ENCODE results near the gene ARRB2. TPM values are rescaled to one million over a fixed set of nuclear protein-coding genes. Genes with fewer than 3 reads are reported as not detected.
A peak's percentile ranks its signal among the peaks of the same experiment; 100 is the strongest.

The ARRB2 gene
- total RNA-seq, 2 experiments from 2014 or later, result 210 to 220 TPM

GRCh38 chr17:4720787-4721186 lies 10.4 kb downstream of the ARRB2 start:
- Mint-ChIP-seq H3K4me3 (no peak overlapping the region), H3K36me3 (ENCODE audit: low read depth) (peaks cover 59% of the 10 kb centered on the region), H3K4me1 (ENCODE audit: low read depth) (peaks cover 10% of the 10 kb centered on the region), H3K9me3 (no peaks in the 10 kb centered on the region), H3K27ac (peak overlapping the region; percentile 42), H3K27me3 (no peaks in the 10 kb centered on the region)
- intact Hi-C loops (cut with DNase I, micrococcal nuclease), result no loop called here
- ChIA-PET CTCF (no interaction called here), POLR2A (interaction anchor here (1.0 to 1.8 kb wide), 3 partner anchors 9 to 16 kb away, joined by 3 to 12 read pairs (median 4); partner anchors contain the start of genes ARRB2, MED11 and PELP1)
- no peak for ATAC-seq (ENCODE audit: poor library complexity)
- H3K4me3 ChIP-seq (ENCODE audit: low read length), result no peak overlapping the region
- DNase-seq, result no peak
- TF ChIP-seq, protein P1, sequence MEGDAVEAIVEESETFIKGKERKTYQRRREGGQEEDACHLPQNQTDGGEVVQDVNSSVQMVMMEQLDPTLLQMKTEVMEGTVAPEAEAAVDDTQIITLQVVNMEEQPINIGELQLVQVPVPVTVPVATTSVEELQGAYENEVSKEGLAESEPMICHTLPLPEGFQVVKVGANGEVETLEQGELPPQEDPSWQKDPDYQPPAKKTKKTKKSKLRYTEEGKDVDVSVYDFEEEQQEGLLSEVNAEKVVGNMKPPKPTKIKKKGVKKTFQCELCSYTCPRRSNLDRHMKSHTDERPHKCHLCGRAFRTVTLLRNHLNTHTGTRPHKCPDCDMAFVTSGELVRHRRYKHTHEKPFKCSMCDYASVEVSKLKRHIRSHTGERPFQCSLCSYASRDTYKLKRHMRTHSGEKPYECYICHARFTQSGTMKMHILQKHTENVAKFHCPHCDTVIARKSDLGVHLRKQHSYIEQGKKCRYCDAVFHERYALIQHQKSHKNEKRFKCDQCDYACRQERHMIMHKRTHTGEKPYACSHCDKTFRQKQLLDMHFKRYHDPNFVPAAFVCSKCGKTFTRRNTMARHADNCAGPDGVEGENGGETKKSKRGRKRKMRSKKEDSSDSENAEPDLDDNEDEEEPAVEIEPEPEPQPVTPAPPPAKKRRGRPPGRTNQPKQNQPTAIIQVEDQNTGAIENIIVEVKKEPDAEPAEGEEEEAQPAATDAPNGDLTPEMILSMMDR (IDR thresholded peaks at IDR 0.05), result no peak
- no peak overlapping the region for H3K27ac ChIP-seq (ENCODE audit: low read depth in 1 of 2, low read length in 2 of 2)
- peaks cover 25% of the 10 kb centered on the region for H3K4me1 ChIP-seq (ENCODE audit: insufficient read depth, low read length)
- peaks cover 56% of the 10 kb centered on the region for H3K36me3 ChIP-seq (ENCODE audit: insufficient read depth, low read length)
- H3K9me3 ChIP-seq (ENCODE audit: control insufficient read depth in 1 of 2, insufficient read depth in 1 of 2, low read length in 2 of 2), result no peaks in the 10 kb centered on the region
- H3K27me3 ChIP-seq (ENCODE audit: control insufficient read depth in 1 of 2, insufficient read depth in 2 of 2, low read length in 2 of 2), result no peaks in the 10 kb centered on the region

DNA sequence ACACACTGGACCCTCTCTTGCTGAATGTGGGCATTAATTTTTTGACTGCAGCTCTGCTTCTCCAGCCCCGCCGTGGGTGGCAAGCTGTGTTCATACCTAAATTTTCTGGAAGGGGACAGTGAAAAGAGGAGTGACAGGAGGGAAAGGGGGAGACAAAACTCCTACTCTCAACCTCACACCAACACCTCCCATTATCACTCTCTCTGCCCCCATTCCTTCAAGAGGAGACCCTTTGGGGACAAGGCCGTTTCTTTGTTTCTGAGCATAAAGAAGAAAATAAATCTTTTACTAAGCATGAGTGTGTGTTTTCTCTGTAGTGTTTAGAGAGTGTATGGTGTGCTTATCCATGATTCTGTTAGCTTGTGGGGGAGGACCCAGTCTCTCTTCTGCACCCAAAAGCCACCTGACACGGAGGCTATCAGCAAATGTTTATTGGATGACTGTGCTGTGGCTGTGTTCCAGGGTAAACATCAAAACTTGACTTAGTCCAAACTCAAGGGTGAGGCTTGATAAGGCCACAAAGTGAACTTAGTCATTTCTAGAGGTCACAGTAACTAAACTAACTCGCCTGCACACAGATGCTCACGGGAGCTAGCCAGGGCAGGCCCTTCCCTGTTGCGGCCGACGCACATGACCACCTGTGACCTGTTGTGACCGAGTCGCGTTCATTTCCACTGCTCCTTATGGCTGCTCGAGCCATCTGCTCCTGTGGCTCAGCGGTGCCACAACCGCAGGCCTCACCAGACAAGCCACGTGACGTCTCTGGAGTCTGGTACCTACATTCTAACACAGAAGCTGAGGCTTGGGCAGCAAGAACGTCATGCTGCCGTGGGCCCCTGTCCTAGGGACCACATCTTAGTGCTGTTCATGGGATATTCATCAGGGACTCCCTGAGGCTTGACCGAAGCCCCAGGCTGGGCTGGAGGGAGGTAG lies 11.0 kb downstream of the ARRB2 start:
- Histone ChIP-seq H3K4me3 (ENCODE audit: low read length) (no peak overlapping the region), H3K27me3 (ENCODE audit: control insufficient read depth in 1 of 2, insufficient read depth in 2 of 2, low read length in 2 of 2) (no peaks in the 10 kb centered on the region), H3K36me3 (ENCODE audit: insufficient read depth, low read length) (peaks cover 50% of the 10 kb centered on the region), H3K4me1 (ENCODE audit: insufficient read depth, low read length) (peaks cover 18% of the 10 kb centered on the region), H3K9me3 (ENCODE audit: control insufficient read depth in 1 of 2, insufficient read depth in 1 of 2, low read length in 2 of 2) (no peaks in the 10 kb centered on the region), H3K27ac (ENCODE audit: low read depth in 1 of 2, low read length in 2 of 2) (peak overlapping the region in 1 of 2 donors; percentile 9)
- ChIA-PET CTCF (interaction anchor here (1.0 to 1.5 kb wide), 2 partner anchors 11 to 68 kb away, joined by 3 to 4 read pairs; partner anchors contain the start of gene ARRB2), POLR2A (interaction anchor here (1.0 to 1.8 kb wide), 3 partner anchors 9 to 17 kb away, joined by 3 to 12 read pairs (median 4); partner anchors contain the start of genes ARRB2, MED11 and PELP1)
- ATAC-seq (ENCODE audit: poor library complexity) (no peak), DNase-seq (peak in 4 of 14 experiments; percentile 30 to 67 (median 43))
- Mint-ChIP-seq H3K27me3 (no peaks in the 10 kb centered on the region), H3K4me3 (no peak overlapping the region), H3K36me3 (ENCODE audit: low read depth) (peaks cover 55% of the 10 kb centered on the region), H3K27ac (peak overlapping the region; percentile 28), H3K9me3 (no peaks in the 10 kb centered on the region), H3K4me1 (ENCODE audit: low read depth) (peaks cover 7% of the 10 kb centered on the region)
- intact Hi-C loops (cut with DNase I, micrococcal nuclease), result no loop called here
- TF ChIP-seq, protein P1 (IDR thresholded peaks at IDR 0.05), result no peak

GRCh38 chr17:4722678-4723240 lies 12.3 kb downstream of the ARRB2 start:
- Histone ChIP-seq H3K9me3 (ENCODE audit: control insufficient read depth in 1 of 2, insufficient read depth in 1 of 2, low read length in 2 of 2) (no peaks in the 10 kb centered on the region), H3K27ac (ENCODE audit: low read depth in 1 of 2, low read length in 2 of 2) (no peak overlapping the region), H3K36me3 (ENCODE audit: insufficient read depth, low read length) (peaks cover 37% of the 10 kb centered on the region), H3K4me1 (ENCODE audit: insufficient read depth, low read length) (peaks cover 6% of the 10 kb centered on the region), H3K27me3 (ENCODE audit: control insufficient read depth in 1 of 2, insufficient read depth in 2 of 2, low read length in 2 of 2) (no peaks in the 10 kb centered on the region), H3K4me3 (ENCODE audit: low read length) (no peak overlapping the region)
- H3K27me3 Mint-ChIP-seq, result no peaks in the 10 kb centered on the region
- ChIA-PET POLR2A (interaction anchor here (0.5 kb wide), 1 partner anchor 16 kb away, joined by 3 read pairs; no protein-coding TSS in a partner anchor), CTCF (interaction anchor here (1.0 to 1.5 kb wide), 2 partner anchors 12 to 67 kb away, joined by 3 to 4 read pairs; partner anchors contain the start of gene ARRB2)
- TF ChIP-seq, protein P1 (IDR thresholded peaks at IDR 0.05), result no peak
- intact Hi-C loops (cut with DNase I, micrococcal nuclease), result no loop called here
- DNase-seq, result no peak
- ATAC-seq (ENCODE audit: poor library complexity), result no peak
- H3K27ac Mint-ChIP-seq, result no peak overlapping the region
- peaks cover 42% of the 10 kb centered on the region for H3K36me3 Mint-ChIP-seq (ENCODE audit: low read depth)
- H3K4me1 Mint-ChIP-seq (ENCODE audit: low read depth), result peaks cover 7% of the 10 kb centered on the region
- H3K9me3 Mint-ChIP-seq, result no peaks in the 10 kb centered on the region
- H3K4me3 Mint-ChIP-seq, result no peak overlapping the region
